SK-N-SH (cell line): ENCODE data around the gene GPATCH4.

Experiments used
- JUND ChIP-seq: IDR thresholded peaks from 2 replicates; pipeline ENCODE4 v1.4.0; 2012
- NRF1 ChIP-seq: IDR thresholded peaks from 2 replicates; pipeline ENCODE4 v1.6.1; 2012; ENCODE audit warnings: low read depth, mild to moderate bottlenecking, low read length
- TAF1 ChIP-seq: IDR thresholded peaks from 2 replicates; pipeline ENCODE4 v1.6.1; 2012; ENCODE audit warnings: low read depth, mild to moderate bottlenecking, low read length, moderate library complexity, borderline replicate concordance
- TF ChIP-seq, protein P1 (sequence below): fragments of 200-600 bp; sonication (generic); IDR thresholded peaks from 2 replicates; pipeline ENCODE4 v1.6.1; 2017; ENCODE audit warnings: antibody characterized with exemption, mild to moderate bottlenecking, moderate library complexity

DNA sequence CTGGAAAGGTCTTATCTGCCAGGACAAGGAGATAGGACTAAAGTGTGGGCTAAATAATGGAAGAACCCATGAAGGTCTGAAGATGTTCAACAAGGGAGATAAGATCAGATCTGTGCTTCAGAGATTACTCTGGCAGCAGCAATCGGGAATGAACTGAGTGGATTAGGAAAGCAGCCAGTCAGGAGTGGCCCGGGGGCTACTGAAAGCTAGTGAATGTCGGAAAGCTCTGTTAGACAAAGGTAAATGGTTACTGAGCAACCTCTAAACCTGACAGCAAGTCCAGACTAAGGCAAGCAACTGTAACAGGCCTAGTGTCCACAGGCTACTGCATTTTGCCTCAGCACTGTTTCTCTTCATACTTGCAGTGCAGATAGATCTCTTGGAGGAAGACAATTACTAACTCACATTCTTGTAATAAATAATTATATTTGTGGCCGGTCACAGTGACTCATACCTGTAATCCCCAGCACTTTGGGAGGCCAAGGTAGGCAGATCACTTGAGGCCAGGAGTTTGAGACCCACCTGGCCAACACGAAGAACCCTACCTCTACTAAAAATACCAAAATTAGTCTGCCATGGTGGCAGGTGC is 41.4 kb downstream of the GPATCH4 start:
- TF ChIP-seq TAF1 (no peak), JUND (no peak), NRF1 (no peak)
- TF ChIP-seq, protein P1, sequence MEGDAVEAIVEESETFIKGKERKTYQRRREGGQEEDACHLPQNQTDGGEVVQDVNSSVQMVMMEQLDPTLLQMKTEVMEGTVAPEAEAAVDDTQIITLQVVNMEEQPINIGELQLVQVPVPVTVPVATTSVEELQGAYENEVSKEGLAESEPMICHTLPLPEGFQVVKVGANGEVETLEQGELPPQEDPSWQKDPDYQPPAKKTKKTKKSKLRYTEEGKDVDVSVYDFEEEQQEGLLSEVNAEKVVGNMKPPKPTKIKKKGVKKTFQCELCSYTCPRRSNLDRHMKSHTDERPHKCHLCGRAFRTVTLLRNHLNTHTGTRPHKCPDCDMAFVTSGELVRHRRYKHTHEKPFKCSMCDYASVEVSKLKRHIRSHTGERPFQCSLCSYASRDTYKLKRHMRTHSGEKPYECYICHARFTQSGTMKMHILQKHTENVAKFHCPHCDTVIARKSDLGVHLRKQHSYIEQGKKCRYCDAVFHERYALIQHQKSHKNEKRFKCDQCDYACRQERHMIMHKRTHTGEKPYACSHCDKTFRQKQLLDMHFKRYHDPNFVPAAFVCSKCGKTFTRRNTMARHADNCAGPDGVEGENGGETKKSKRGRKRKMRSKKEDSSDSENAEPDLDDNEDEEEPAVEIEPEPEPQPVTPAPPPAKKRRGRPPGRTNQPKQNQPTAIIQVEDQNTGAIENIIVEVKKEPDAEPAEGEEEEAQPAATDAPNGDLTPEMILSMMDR = no peak
